ENCODE measurements around the gene HMCN2.

HMCN2 gene

DNA sequence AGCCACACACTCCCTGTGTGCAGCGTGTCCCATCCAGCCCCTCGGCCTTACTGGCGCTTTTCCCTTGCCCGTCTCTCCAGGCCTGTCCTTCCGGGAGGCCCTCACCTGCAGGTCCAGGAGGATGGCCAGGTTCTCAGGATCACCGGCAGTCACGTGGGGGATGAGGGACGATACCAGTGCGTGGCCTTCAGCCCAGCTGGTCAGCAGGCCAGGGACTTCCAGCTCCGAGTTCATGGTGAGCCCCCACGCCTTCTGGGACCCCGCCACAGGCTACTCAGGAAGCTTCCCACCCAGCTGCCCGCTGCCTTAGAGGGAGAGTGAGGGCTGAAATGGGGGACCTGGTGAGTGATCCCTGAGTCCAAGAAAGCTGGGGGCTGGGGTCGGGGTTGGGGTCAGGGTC, 85.8 kb downstream of the HMCN2 start:
- Histone ChIP-seq H3K9me3 (ENCODE audit: control insufficient read depth in 2 of 2, low read length in 2 of 2) (no peaks in the 10 kb centered on the region), H3K36me3 (ENCODE audit: control insufficient read depth in 2 of 2, insufficient read depth in 2 of 2, low read length in 2 of 2) (no peaks in the 10 kb centered on the region), H3K9ac (ENCODE audit: low read depth in 1 of 2, low read length in 2 of 2) (no peak overlapping the region), H3K4me1 (ENCODE audit: control insufficient read depth in 2 of 2, insufficient read depth in 2 of 2, low read length in 2 of 2) (peaks cover 5 to 7% of the 10 kb centered on the region in 2 donors), H3K4me3 (ENCODE audit: low read length in 2 of 2) (no peak overlapping the region), H3K27me3 (ENCODE audit: control insufficient read depth in 2 of 2, insufficient read depth in 2 of 2, low read length in 2 of 2) (no peaks in the 10 kb centered on the region), H3K27ac (ENCODE audit: low read depth in 2 of 2, low read length in 2 of 2) (no peak overlapping the region)

- H3K4me3 ChIP-seq (ENCODE audit: low read length in 2 of 2) = peak overlapping the region in 1 of 2 donors; percentile 48
- H3K36me3 ChIP-seq (ENCODE audit: control insufficient read depth in 2 of 2, insufficient read depth in 2 of 2, low read length in 2 of 2) = no peaks in the 10 kb centered on the region
- peaks cover 5 to 7% of the 10 kb centered on the region in 2 donors for H3K4me1 ChIP-seq (ENCODE audit: control insufficient read depth in 2 of 2, insufficient read depth in 2 of 2, low read length in 2 of 2)
- H3K9ac ChIP-seq (ENCODE audit: low read depth in 1 of 2, low read length in 2 of 2) = peak overlapping the region in 1 of 2 donors; percentile 41
- no peaks in the 10 kb centered on the region for H3K9me3 ChIP-seq (ENCODE audit: control insufficient read depth in 2 of 2, low read length in 2 of 2)
- no peaks in the 10 kb centered on the region for H3K27me3 ChIP-seq (ENCODE audit: control insufficient read depth in 2 of 2, insufficient read depth in 2 of 2, low read length in 2 of 2)
- peak overlapping the region; percentile 58 to 74 for H3K27ac ChIP-seq (ENCODE audit: low read depth in 2 of 2, low read length in 2 of 2)
These were observed 86.5 kb downstream of the HMCN2 start for GRCh38 chr9:130352081-130352480.

GRCh38 chr9:130352586-130353285, 87.2 kb downstream of the HMCN2 start:
- Histone ChIP-seq H3K27ac (ENCODE audit: low read depth in 2 of 2, low read length in 2 of 2) (peak overlapping the region; percentile 58 to 74), H3K9me3 (ENCODE audit: control insufficient read depth in 2 of 2, low read length in 2 of 2) (no peaks in the 10 kb centered on the region), H3K36me3 (ENCODE audit: control insufficient read depth in 2 of 2, insufficient read depth in 2 of 2, low read length in 2 of 2) (no peaks in the 10 kb centered on the region), H3K27me3 (ENCODE audit: control insufficient read depth in 2 of 2, insufficient read depth in 2 of 2, low read length in 2 of 2) (no peaks in the 10 kb centered on the region), H3K4me3 (ENCODE audit: low read length in 2 of 2) (peak overlapping the region in 1 of 2 donors; percentile 48), H3K9ac (ENCODE audit: low read depth in 1 of 2, low read length in 2 of 2) (peak overlapping the region in 1 of 2 donors; percentile 41), H3K4me1 (ENCODE audit: control insufficient read depth in 2 of 2, insufficient read depth in 2 of 2, low read length in 2 of 2) (peaks cover 5 to 7% of the 10 kb centered on the region in 2 donors)

- no peak overlapping the region for H3K27ac ChIP-seq (ENCODE audit: low read depth in 2 of 2, low read length in 2 of 2)
- H3K4me3 ChIP-seq (ENCODE audit: low read length in 2 of 2) = no peak overlapping the region
- no peaks in the 10 kb centered on the region for H3K27me3 ChIP-seq (ENCODE audit: control insufficient read depth in 2 of 2, insufficient read depth in 2 of 2, low read length in 2 of 2)
- no peak overlapping the region for H3K9ac ChIP-seq (ENCODE audit: low read depth in 1 of 2, low read length in 2 of 2)
- H3K9me3 ChIP-seq (ENCODE audit: control insufficient read depth in 2 of 2, low read length in 2 of 2) = no peaks in the 10 kb centered on the region
- no peaks in the 10 kb centered on the region for H3K36me3 ChIP-seq (ENCODE audit: control insufficient read depth in 2 of 2, insufficient read depth in 2 of 2, low read length in 2 of 2)
- peaks cover 5 to 7% of the 10 kb centered on the region in 2 donors for H3K4me1 ChIP-seq (ENCODE audit: control insufficient read depth in 2 of 2, insufficient read depth in 2 of 2, low read length in 2 of 2)
These were observed 88.8 kb downstream of the HMCN2 start for GRCh38 chr9:130354378-130354777.

DNA sequence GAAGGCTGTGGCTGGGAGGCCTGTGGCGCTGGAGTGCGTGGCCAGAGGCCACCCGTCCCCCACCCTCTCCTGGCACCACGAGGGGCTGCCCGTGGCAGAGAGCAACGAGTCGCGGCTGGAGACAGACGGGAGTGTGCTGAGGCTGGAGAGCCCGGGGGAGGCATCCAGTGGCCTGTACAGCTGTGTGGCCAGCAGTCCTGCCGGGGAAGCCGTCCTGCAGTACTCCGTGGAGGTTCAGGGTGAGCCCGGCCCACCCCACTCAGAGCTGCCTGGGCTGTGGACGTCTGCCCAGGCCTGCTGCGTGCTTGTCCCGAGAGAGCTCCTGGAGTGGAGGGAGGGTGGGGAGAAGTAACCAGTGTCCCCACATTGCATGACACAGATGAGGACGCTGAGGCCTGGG, 89.2 kb downstream of the HMCN2 start:
- no peak overlapping the region for H3K9ac ChIP-seq (ENCODE audit: low read depth in 1 of 2, low read length in 2 of 2)
- no peaks in the 10 kb centered on the region for H3K36me3 ChIP-seq (ENCODE audit: control insufficient read depth in 2 of 2, insufficient read depth in 2 of 2, low read length in 2 of 2)
- no peaks in the 10 kb centered on the region for H3K27me3 ChIP-seq (ENCODE audit: control insufficient read depth in 2 of 2, insufficient read depth in 2 of 2, low read length in 2 of 2)
- no peak overlapping the region for H3K4me3 ChIP-seq (ENCODE audit: low read length in 2 of 2)
- H3K9me3 ChIP-seq (ENCODE audit: control insufficient read depth in 2 of 2, low read length in 2 of 2) = no peaks in the 10 kb centered on the region
- no peak overlapping the region for H3K27ac ChIP-seq (ENCODE audit: low read depth in 2 of 2, low read length in 2 of 2)
- peaks cover 5 to 7% of the 10 kb centered on the region in 2 donors for H3K4me1 ChIP-seq (ENCODE audit: control insufficient read depth in 2 of 2, insufficient read depth in 2 of 2, low read length in 2 of 2)

DNA sequence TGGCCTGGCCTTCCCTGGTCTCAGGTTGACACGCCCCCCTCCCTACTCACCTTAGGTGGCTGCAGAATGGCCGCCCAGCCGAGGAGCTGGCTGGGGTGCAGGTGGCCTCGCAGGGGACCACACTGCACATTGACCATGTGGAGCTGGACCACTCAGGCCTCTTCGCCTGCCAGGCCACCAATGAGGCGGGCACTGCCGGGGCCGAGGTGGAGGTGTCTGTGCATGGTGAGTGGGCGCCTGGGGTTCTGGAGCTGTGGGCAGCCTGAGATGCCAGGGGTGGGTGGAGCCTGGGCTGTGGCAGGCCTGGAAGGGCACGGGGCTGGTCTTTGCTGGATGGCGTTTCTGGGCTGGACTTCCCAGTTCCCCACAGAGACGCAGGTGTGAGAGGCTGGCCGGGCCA, 90.5 kb downstream of the HMCN2 start:
- Histone ChIP-seq H3K36me3 (ENCODE audit: control insufficient read depth in 2 of 2, insufficient read depth in 2 of 2, low read length in 2 of 2) (no peaks in the 10 kb centered on the region), H3K4me1 (ENCODE audit: control insufficient read depth in 2 of 2, insufficient read depth in 2 of 2, low read length in 2 of 2) (peaks cover 5 to 7% of the 10 kb centered on the region in 2 donors), H3K27ac (ENCODE audit: low read depth in 2 of 2, low read length in 2 of 2) (no peak overlapping the region)

GRCh38 chr9:130356877-130357584, 91.5 kb downstream of the HMCN2 start:
- peaks cover 5 to 7% of the 10 kb centered on the region in 2 donors for H3K4me1 ChIP-seq (ENCODE audit: control insufficient read depth in 2 of 2, insufficient read depth in 2 of 2, low read length in 2 of 2)
- H3K4me3 ChIP-seq (ENCODE audit: low read length in 2 of 2) = no peak overlapping the region
- H3K27ac ChIP-seq (ENCODE audit: low read depth in 2 of 2, low read length in 2 of 2) = no peak overlapping the region
- H3K27me3 ChIP-seq (ENCODE audit: control insufficient read depth in 2 of 2, insufficient read depth in 2 of 2, low read length in 2 of 2) = no peaks in the 10 kb centered on the region
- H3K36me3 ChIP-seq (ENCODE audit: control insufficient read depth in 2 of 2, insufficient read depth in 2 of 2, low read length in 2 of 2) = no peaks in the 10 kb centered on the region
- no peaks in the 10 kb centered on the region for H3K9me3 ChIP-seq (ENCODE audit: control insufficient read depth in 2 of 2, low read length in 2 of 2)
- no peak overlapping the region for H3K9ac ChIP-seq (ENCODE audit: low read depth in 1 of 2, low read length in 2 of 2)

More for the DNA sequence above, 90.5 kb downstream of the HMCN2 start:
- Histone ChIP-seq H3K9me3 (ENCODE audit: control insufficient read depth in 2 of 2, low read length in 2 of 2) (no peaks in the 10 kb centered on the region), H3K27me3 (ENCODE audit: control insufficient read depth in 2 of 2, insufficient read depth in 2 of 2, low read length in 2 of 2) (no peaks in the 10 kb centered on the region), H3K4me3 (ENCODE audit: low read length in 2 of 2) (no peak overlapping the region), H3K9ac (ENCODE audit: low read depth in 1 of 2, low read length in 2 of 2) (no peak overlapping the region)

DNA sequence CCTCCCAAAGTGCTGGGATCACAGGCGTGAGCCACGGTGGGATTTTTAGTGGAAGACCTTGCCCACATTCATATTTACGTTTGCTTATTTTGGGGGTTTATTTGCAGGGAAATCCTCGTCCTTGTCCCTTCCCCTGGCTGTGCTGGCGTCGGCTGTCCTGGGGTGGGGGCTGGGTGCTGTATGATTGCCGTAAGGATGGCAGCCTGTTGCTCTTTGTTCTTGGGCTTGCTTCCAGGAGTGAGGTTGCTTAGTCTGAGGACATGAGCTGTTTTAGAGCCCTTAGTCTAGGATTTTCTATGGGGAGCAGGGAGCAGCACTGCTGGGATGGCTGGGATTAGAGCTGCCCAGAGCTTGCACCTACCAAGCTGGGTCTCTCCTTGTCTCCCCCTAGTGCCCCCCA, 93.4 kb downstream of the HMCN2 start:
- H3K4me3 ChIP-seq (ENCODE audit: low read length in 2 of 2) = no peak overlapping the region
- H3K9me3 ChIP-seq (ENCODE audit: control insufficient read depth in 2 of 2, low read length in 2 of 2) = no peaks in the 10 kb centered on the region
- H3K36me3 ChIP-seq (ENCODE audit: control insufficient read depth in 2 of 2, insufficient read depth in 2 of 2, low read length in 2 of 2) = no peaks in the 10 kb centered on the region
- H3K27me3 ChIP-seq (ENCODE audit: control insufficient read depth in 2 of 2, insufficient read depth in 2 of 2, low read length in 2 of 2) = no peaks in the 10 kb centered on the region
- no peak overlapping the region for H3K9ac ChIP-seq (ENCODE audit: low read depth in 1 of 2, low read length in 2 of 2)
- H3K27ac ChIP-seq (ENCODE audit: low read depth in 2 of 2, low read length in 2 of 2) = no peak overlapping the region
- no peaks in the 10 kb centered on the region for H3K4me1 ChIP-seq (ENCODE audit: control insufficient read depth in 2 of 2, insufficient read depth in 2 of 2, low read length in 2 of 2)

- H3K4me1 ChIP-seq (ENCODE audit: control insufficient read depth in 2 of 2, insufficient read depth in 2 of 2, low read length in 2 of 2) = no peaks in the 10 kb centered on the region
- H3K27ac ChIP-seq (ENCODE audit: low read depth in 2 of 2, low read length in 2 of 2) = no peak overlapping the region
- H3K27me3 ChIP-seq (ENCODE audit: control insufficient read depth in 2 of 2, insufficient read depth in 2 of 2, low read length in 2 of 2) = no peaks in the 10 kb centered on the region
- no peaks in the 10 kb centered on the region for H3K36me3 ChIP-seq (ENCODE audit: control insufficient read depth in 2 of 2, insufficient read depth in 2 of 2, low read length in 2 of 2)
- H3K4me3 ChIP-seq (ENCODE audit: low read length in 2 of 2) = no peak overlapping the region
- H3K9me3 ChIP-seq (ENCODE audit: control insufficient read depth in 2 of 2, low read length in 2 of 2) = no peaks in the 10 kb centered on the region
- H3K9ac ChIP-seq (ENCODE audit: low read depth in 1 of 2, low read length in 2 of 2) = no peak overlapping the region
These were observed 94.3 kb downstream of the HMCN2 start for GRCh38 chr9:130359819-130360218.

- no peaks in the 10 kb centered on the region for H3K4me1 ChIP-seq (ENCODE audit: control insufficient read depth in 2 of 2, insufficient read depth in 2 of 2, low read length in 2 of 2)
- no peak overlapping the region for H3K4me3 ChIP-seq (ENCODE audit: low read length in 2 of 2)
- H3K27ac ChIP-seq (ENCODE audit: low read depth in 2 of 2, low read length in 2 of 2) = no peak overlapping the region
- H3K9me3 ChIP-seq (ENCODE audit: control insufficient read depth in 2 of 2, low read length in 2 of 2) = no peaks in the 10 kb centered on the region
- no peaks in the 10 kb centered on the region for H3K27me3 ChIP-seq (ENCODE audit: control insufficient read depth in 2 of 2, insufficient read depth in 2 of 2, low read length in 2 of 2)
- no peak overlapping the region for H3K9ac ChIP-seq (ENCODE audit: low read depth in 1 of 2, low read length in 2 of 2)
- no peaks in the 10 kb centered on the region for H3K36me3 ChIP-seq (ENCODE audit: control insufficient read depth in 2 of 2, insufficient read depth in 2 of 2, low read length in 2 of 2)
These were observed 95.1 kb downstream of the HMCN2 start for GRCh38 chr9:130360672-130361071.

All from mucosa of rectum (tissue), 2 donors.